Measurements from ENCODE around the gene MPC2.
"Not testable (repeated sequence)": the region's sequence is repeated elsewhere in the genome, so short reads cannot be mapped to it uniquely, and the experiment has no call there.

Gene MPC2

DNA sequence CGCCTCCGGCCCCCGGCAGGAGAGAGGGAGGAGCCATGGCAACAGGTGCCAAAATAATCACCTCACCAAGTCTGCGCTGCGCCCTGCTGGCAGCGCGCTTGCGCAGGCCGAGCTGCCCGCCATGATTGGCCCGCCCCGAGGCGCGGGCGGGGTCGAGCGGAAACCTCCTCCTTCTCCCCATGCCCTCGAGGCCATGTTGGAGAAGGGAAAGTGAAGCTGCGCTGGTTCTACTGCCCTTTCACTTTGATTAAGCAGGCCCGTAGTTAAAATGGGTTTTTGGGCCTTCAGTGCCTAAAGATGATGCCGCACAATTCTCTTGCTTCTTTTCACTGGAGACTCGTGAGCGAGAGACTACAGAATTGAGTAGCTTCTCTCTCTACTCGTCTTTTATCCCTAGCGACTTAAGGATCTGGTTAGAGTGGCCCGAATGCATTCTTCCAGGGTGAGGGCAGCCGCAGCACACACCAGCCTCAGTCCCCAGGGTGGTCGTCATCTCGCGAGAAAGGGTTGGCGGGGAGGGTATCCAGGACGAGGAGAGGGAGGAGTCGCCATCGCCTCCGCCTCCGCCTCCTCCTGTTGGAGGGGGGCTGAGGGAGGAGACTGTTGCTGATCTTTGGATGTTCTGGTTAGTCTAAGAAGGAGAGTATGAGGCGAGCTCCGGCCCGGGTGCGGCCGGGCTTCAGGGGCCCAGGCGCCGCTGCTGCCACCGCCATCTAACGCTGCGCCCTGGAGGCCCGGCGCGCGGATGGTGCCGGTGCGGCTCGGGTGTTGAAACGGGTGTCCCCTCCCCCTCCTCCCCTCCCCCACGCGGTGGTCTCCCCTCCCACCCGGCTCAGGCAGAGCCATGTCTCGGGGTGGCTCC is 573 bp downstream of the MPC2 start, which contains the start of gene DCAF6:
Gene DCAF6 (plus strand): TSS at position 616 of the 862 bp plus-strand sequence. CDS start 229 bp downstream, at position 845.
- Histone ChIP-seq H3K36me3 (ENCODE audit: control insufficient read depth in 4 of 4, insufficient read depth in 4 of 4, low read length in 3 of 4) (no peaks in the 10 kb centered on the region), H3K27me3 (replicated peaks in 2 of 5; ENCODE audit: control insufficient read depth in 4 of 5, insufficient read depth in 5 of 5, low read length in 4 of 5) (no peaks in the 10 kb centered on the region), H3K9me3 (ENCODE audit: control extremely low read depth in 1 of 5, control insufficient read depth in 4 of 5, insufficient read depth in 2 of 5, low read depth in 1 of 5, low read length in 4 of 5) (no peaks in the 10 kb centered on the region), H3K27ac (ENCODE audit: insufficient read depth in 1 of 2, low read depth in 1 of 2, low read length in 2 of 2, poor library complexity in 1 of 2, severe bottlenecking in 2 of 2) (peak within 1 kb of the TSS; percentile 98), H3K4me1 (ENCODE audit: control extremely low read depth in 1 of 4, control insufficient read depth in 4 of 4, insufficient read depth in 4 of 4, low read length in 3 of 4) (peaks cover 8 to 38% (median 22%) of the 10 kb centered on the region in 4 experiments), H3K4me3 (ENCODE audit: control insufficient read depth in 1 of 7, extremely low read depth in 1 of 7, insufficient read depth in 4 of 7, low read depth in 2 of 7, low read length in 6 of 7) (peak within 1 kb of the TSS; percentile 75 to 99 (median 95))
- WGBS (ENCODE audit: insufficient coverage): 0% methylated on average over 31 of the region's 58 CpGs
- CTCF ChIA-PET: interaction anchor here (1.0 to 1.9 kb wide), 3 partner anchors 13 to 147 kb away, joined by 3 to 5 read pairs (median 3); no protein-coding TSS in a partner anchor
- peak; percentile 99 to 100 (median 100) for DNase-seq
- POLR2A ChIA-PET: interaction anchor here (0.7 to 1.6 kb wide), 7 partner anchors 8 to 1083 kb away, joined by 3 to 6 read pairs (median 3); partner anchors contain the start of gene ADCY10

DNA sequence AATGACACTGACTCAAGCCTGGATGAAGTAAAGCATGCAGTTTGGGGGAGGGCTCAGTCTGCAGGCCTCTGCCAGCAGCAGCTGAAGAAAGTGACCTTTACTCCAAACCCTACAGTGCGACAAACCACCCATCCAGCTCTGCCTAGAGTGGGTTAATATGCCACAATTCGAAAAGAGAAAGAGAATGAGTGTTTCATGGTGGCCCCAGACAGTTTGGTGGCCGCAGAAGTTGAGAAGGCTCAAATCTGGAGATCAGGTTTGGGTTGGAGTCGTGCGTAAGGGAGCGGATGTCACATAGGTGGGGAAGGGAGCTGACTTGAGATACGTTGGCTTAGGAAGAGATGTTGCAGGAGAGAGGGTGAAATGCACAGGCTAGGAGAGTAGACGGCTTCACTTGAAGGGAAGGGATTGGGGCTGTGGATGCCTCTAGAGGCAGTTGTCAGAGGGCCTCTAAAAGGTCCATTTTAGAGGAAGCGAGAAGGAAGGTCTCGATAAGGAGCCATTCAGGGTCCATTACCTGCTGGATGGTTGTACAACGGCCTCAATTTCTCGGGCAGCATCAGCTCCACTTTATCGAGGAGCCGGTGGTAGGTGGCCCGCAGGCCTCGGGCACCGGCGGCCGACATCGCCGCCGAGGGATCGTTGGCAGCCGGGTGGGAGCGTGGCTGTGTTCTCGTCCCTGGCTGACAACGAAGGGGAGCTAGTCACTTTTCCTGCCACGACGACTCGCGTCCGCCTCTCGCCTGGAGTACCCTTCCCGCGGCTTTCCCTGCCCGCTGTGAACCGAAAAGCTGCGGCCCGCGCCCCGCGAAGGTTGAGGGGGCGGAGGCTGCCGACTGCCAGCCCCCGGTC is 1.4 kb downstream of the MPC2 start:
- peaks cover 8 to 38% (median 22%) of the 10 kb centered on the region in 4 experiments for H3K4me1 ChIP-seq (ENCODE audit: control extremely low read depth in 1 of 4, control insufficient read depth in 4 of 4, insufficient read depth in 4 of 4, low read length in 3 of 4)
- H3K27ac ChIP-seq (ENCODE audit: insufficient read depth in 1 of 2, low read depth in 1 of 2, low read length in 2 of 2, poor library complexity in 1 of 2, severe bottlenecking in 2 of 2): peak overlapping the region; percentile 98
- no peaks in the 10 kb centered on the region for H3K9me3 ChIP-seq (ENCODE audit: control extremely low read depth in 1 of 5, control insufficient read depth in 4 of 5, insufficient read depth in 2 of 5, low read depth in 1 of 5, low read length in 4 of 5)
- peak overlapping the region; percentile 75 to 99 (median 95) for H3K4me3 ChIP-seq (ENCODE audit: control insufficient read depth in 1 of 7, extremely low read depth in 1 of 7, insufficient read depth in 4 of 7, low read depth in 2 of 7, low read length in 6 of 7)
- POLR2A ChIA-PET: interaction anchor here (0.7 to 1.6 kb wide), 6 partner anchors 9 to 1082 kb away, joined by 3 to 6 read pairs (median 4); partner anchors contain the start of gene ADCY10
- DNase-seq: peak; percentile 31 to 66 (median 53)
- no peaks in the 10 kb centered on the region for H3K27me3 ChIP-seq (replicated peaks in 2 of 5; ENCODE audit: control insufficient read depth in 4 of 5, insufficient read depth in 5 of 5, low read length in 4 of 5)
- CTCF ChIA-PET: interaction anchor here (1.0 to 1.9 kb wide), 4 partner anchors 12 to 148 kb away, joined by 3 to 5 read pairs (median 4); no protein-coding TSS in a partner anchor
- no peaks in the 10 kb centered on the region for H3K36me3 ChIP-seq (ENCODE audit: control insufficient read depth in 4 of 4, insufficient read depth in 4 of 4, low read length in 3 of 4)
- WGBS (ENCODE audit: insufficient coverage): 0% methylated on average over 43 of the region's 45 CpGs

DNA sequence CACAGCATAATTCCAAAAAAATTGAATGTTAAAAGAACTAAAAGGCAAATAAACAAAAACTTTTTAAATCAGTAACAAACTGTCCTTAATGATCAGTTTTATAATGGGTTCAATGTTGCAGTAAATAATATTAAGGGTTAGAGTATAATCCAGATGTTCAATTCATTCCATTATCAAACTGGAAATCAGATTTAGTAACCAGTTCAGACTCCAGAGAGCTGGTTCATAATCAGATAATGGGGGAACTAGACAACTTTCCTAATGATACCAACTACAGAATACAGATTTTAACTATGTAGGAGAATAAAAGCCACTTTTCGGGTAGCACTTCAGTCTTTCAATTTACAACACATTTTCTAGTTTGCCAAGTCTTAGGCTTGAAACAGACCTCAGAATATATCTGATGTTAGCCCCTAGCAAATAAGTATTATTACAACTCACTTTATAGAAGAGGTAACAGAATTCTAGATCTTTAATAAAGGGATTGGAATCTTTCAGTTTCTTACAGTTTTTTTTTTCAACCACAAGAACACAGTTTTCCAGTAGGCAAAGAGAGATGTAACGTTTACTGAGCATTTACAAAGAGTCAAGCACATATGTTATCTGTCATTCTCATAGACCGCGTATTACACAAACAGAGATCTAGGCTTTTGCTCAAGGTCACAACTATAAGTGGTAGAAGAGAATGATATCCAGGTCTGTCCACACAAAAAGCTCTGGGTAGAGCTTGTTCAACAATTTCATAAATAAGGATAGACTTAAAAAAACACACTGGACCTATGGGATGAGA is 2.3 kb downstream of the MPC2 start:
- peak in 1 of 3 donors; percentile 7 for DNase-seq
- peak overlapping the region; percentile 75 to 99 (median 95) for H3K4me3 ChIP-seq (ENCODE audit: control insufficient read depth in 1 of 7, extremely low read depth in 1 of 7, insufficient read depth in 4 of 7, low read depth in 2 of 7, low read length in 6 of 7)
- POLR2A ChIA-PET: interaction anchor here (0.8 kb wide), 1 partner anchor 227 kb away, joined by 4 read pairs; no protein-coding TSS in a partner anchor
- peak overlapping the region; percentile 98 for H3K27ac ChIP-seq (ENCODE audit: insufficient read depth in 1 of 2, low read depth in 1 of 2, low read length in 2 of 2, poor library complexity in 1 of 2, severe bottlenecking in 2 of 2)
- peaks cover 8 to 38% (median 22%) of the 10 kb centered on the region in 4 experiments for H3K4me1 ChIP-seq (ENCODE audit: control extremely low read depth in 1 of 4, control insufficient read depth in 4 of 4, insufficient read depth in 4 of 4, low read length in 3 of 4)
- no peaks in the 10 kb centered on the region for H3K36me3 ChIP-seq (ENCODE audit: control insufficient read depth in 4 of 4, insufficient read depth in 4 of 4, low read length in 3 of 4)
- no peaks in the 10 kb centered on the region for H3K27me3 ChIP-seq (replicated peaks in 2 of 5; ENCODE audit: control insufficient read depth in 4 of 5, insufficient read depth in 5 of 5, low read length in 4 of 5)
- no peaks in the 10 kb centered on the region for H3K9me3 ChIP-seq (ENCODE audit: control extremely low read depth in 1 of 5, control insufficient read depth in 4 of 5, insufficient read depth in 2 of 5, low read depth in 1 of 5, low read length in 4 of 5)
- CTCF ChIA-PET: interaction anchor here (1.4 to 1.9 kb wide), 3 partner anchors 11 to 149 kb away, joined by 3 to 5 read pairs (median 4); no protein-coding TSS in a partner anchor
- WGBS (ENCODE audit: insufficient coverage): no CpG with 5 or more reads among the region's 4 CpGs

DNA sequence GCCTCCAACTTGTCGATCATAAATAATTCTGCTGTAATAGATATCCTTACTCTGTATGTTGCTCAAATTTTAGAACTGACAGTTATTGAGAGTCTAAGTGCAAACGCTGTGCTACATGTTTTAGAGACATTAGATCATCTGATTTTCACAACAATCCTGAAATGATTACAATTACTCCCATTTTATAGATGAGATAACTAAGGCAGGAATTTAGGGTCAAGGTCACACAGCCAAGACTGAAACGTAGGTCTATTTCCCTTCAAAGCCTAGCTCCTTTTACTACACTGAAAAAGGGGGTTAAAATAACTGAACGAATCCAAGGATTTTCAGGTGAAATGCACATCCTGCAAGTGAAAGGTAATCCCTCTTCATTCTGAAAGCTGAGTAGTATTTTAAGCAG is 3.1 kb downstream of the MPC2 start:
- H3K27me3 ChIP-seq (replicated peaks in 2 of 5; ENCODE audit: control insufficient read depth in 4 of 5, insufficient read depth in 5 of 5, low read length in 4 of 5): no peaks in the 10 kb centered on the region
- H3K4me3 ChIP-seq (ENCODE audit: control insufficient read depth in 1 of 7, extremely low read depth in 1 of 7, insufficient read depth in 4 of 7, low read depth in 2 of 7, low read length in 6 of 7): peak overlapping the region in 3 of 7 experiments; percentile 75 to 99 (median 99)
- H3K27ac ChIP-seq (ENCODE audit: insufficient read depth in 1 of 2, low read depth in 1 of 2, low read length in 2 of 2, poor library complexity in 1 of 2, severe bottlenecking in 2 of 2): peak overlapping the region in 1 of 2 experiments; percentile 98
- H3K9me3 ChIP-seq (ENCODE audit: control extremely low read depth in 1 of 5, control insufficient read depth in 4 of 5, insufficient read depth in 2 of 5, low read depth in 1 of 5, low read length in 4 of 5): no peaks in the 10 kb centered on the region
- POLR2A ChIA-PET: no interaction called here
- H3K4me1 ChIP-seq (ENCODE audit: control extremely low read depth in 1 of 4, control insufficient read depth in 4 of 4, insufficient read depth in 4 of 4, low read length in 3 of 4): peaks cover 8 to 34% (median 21%) of the 10 kb centered on the region in 4 experiments
- no peak for DNase-seq
- no CpG with 5 or more reads among the region's 4 CpGs for WGBS (ENCODE audit: insufficient coverage)
- CTCF ChIA-PET: interaction anchor here (0.8 to 1.4 kb wide), 2 partner anchors 10 to 37 kb away, joined by 3 read pairs; no protein-coding TSS in a partner anchor
- no peaks in the 10 kb centered on the region for H3K36me3 ChIP-seq (ENCODE audit: control insufficient read depth in 4 of 4, insufficient read depth in 4 of 4, low read length in 3 of 4)

DNA sequence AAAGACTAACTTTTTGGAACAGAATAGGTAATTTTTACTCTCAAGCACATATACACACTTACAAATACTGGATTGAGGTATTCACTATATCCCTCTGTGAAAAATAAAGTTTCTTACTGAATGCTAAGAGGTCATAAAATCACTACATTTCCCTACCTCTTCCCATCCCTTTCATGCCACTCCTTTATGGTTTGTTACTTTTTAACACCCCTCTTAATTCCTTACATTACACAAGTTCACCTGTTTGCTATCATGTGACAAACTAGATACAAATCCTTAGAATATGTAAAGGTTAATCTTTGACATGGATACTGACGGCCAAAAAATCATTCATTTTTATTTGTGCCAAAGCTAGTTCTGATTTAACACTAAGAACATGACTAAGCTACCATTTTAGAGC is 7.1 kb downstream of the MPC2 start:
- no peak overlapping the region for H3K27ac ChIP-seq (ENCODE audit: insufficient read depth in 1 of 2, low read depth in 1 of 2, low read length in 2 of 2, poor library complexity in 1 of 2, severe bottlenecking in 2 of 2)
- peaks cover 5 to 15% (median 10%) of the 10 kb centered on the region in 4 experiments for H3K4me1 ChIP-seq (ENCODE audit: control extremely low read depth in 1 of 4, control insufficient read depth in 4 of 4, insufficient read depth in 4 of 4, low read length in 3 of 4)
- WGBS (ENCODE audit: insufficient coverage): no CpG with 5 or more reads among the region's 1 CpG
- no peaks in the 10 kb centered on the region for H3K9me3 ChIP-seq (ENCODE audit: control extremely low read depth in 1 of 5, control insufficient read depth in 4 of 5, insufficient read depth in 2 of 5, low read depth in 1 of 5, low read length in 4 of 5)
- DNase-seq: no peak
- H3K27me3 ChIP-seq (replicated peaks in 2 of 5; ENCODE audit: control insufficient read depth in 4 of 5, insufficient read depth in 5 of 5, low read length in 4 of 5): no peaks in the 10 kb centered on the region
- no peaks in the 10 kb centered on the region for H3K36me3 ChIP-seq (ENCODE audit: control insufficient read depth in 4 of 4, insufficient read depth in 4 of 4, low read length in 3 of 4)
- H3K4me3 ChIP-seq (ENCODE audit: control insufficient read depth in 1 of 7, extremely low read depth in 1 of 7, insufficient read depth in 4 of 7, low read depth in 2 of 7, low read length in 6 of 7): no peak overlapping the region
- ChIA-PET CTCF (no interaction called here), POLR2A (no interaction called here)

DNA sequence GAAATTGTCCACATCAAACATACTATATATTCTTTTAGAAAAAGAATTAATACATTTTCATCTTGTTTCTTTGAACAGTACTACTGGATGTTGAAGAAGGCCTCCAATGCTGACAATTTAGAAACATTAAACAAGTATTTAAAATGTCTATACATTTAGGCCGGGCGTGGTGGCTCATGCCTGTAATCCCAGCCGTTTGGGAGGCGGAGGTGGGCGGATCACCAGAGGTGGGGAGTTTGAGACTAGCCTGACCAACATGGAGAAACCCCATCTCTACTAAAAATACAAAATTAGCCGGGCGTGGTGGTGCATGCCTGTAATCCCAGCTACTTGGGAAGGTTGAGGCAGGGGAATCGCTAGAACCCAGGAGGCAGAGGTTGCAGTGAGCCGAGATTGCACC is 8.0 kb downstream of the MPC2 start:
- H3K4me3 ChIP-seq (ENCODE audit: control insufficient read depth in 1 of 7, extremely low read depth in 1 of 7, insufficient read depth in 4 of 7, low read depth in 2 of 7, low read length in 6 of 7); H3K9me3 ChIP-seq (ENCODE audit: control extremely low read depth in 1 of 5, control insufficient read depth in 4 of 5, insufficient read depth in 2 of 5, low read depth in 1 of 5, low read length in 4 of 5); POLR2A ChIA-PET; H3K4me1 ChIP-seq (ENCODE audit: control extremely low read depth in 1 of 4, control insufficient read depth in 4 of 4, insufficient read depth in 4 of 4, low read length in 3 of 4); CTCF ChIA-PET; H3K27me3 ChIP-seq (replicated peaks in 2 of 5; ENCODE audit: control insufficient read depth in 4 of 5, insufficient read depth in 5 of 5, low read length in 4 of 5); DNase-seq; H3K36me3 ChIP-seq (ENCODE audit: control insufficient read depth in 4 of 4, insufficient read depth in 4 of 4, low read length in 3 of 4): not testable (repeated sequence)
- peak overlapping the region in 1 of 2 experiments; percentile 57 for H3K27ac ChIP-seq (ENCODE audit: insufficient read depth in 1 of 2, low read depth in 1 of 2, low read length in 2 of 2, poor library complexity in 1 of 2, severe bottlenecking in 2 of 2)
- no CpG with 5 or more reads among the region's 9 CpGs for WGBS (ENCODE audit: insufficient coverage)

Measured in common myeloid progenitor, CD34-positive (primary cell).